ENCODE measurements around the gene SKIC8.

Gene SKIC8

GRCh38 chr15:78323693-78324092, 24.3 kb upstream of the SKIC8 start:
- Histone ChIP-seq H2AFZ (ENCODE audit: low read depth) (no peak overlapping the region), H4K20me1 (ENCODE audit: insufficient read depth) (no peaks in the 10 kb centered on the region), H3K4me3 (IDR thresholded peaks at IDR 0.05; ENCODE audit: insufficient read depth, low read depth, low read length) (no peak overlapping the region), H3K27ac (no peak overlapping the region), H3K9ac (no peak overlapping the region), H3K79me2 (ENCODE audit: insufficient read depth, low read depth) (no peaks in the 10 kb centered on the region), H3K4me1 (ENCODE audit: low read depth, poor library complexity, severe bottlenecking) (no peaks in the 10 kb centered on the region), H3K4me2 (no peak overlapping the region), H3K27me3 (ENCODE audit: insufficient read depth, low read depth) (no peaks in the 10 kb centered on the region), H3K36me3 (ENCODE audit: insufficient read depth) (no peaks in the 10 kb centered on the region)
- TF ChIP-seq, protein P1, sequence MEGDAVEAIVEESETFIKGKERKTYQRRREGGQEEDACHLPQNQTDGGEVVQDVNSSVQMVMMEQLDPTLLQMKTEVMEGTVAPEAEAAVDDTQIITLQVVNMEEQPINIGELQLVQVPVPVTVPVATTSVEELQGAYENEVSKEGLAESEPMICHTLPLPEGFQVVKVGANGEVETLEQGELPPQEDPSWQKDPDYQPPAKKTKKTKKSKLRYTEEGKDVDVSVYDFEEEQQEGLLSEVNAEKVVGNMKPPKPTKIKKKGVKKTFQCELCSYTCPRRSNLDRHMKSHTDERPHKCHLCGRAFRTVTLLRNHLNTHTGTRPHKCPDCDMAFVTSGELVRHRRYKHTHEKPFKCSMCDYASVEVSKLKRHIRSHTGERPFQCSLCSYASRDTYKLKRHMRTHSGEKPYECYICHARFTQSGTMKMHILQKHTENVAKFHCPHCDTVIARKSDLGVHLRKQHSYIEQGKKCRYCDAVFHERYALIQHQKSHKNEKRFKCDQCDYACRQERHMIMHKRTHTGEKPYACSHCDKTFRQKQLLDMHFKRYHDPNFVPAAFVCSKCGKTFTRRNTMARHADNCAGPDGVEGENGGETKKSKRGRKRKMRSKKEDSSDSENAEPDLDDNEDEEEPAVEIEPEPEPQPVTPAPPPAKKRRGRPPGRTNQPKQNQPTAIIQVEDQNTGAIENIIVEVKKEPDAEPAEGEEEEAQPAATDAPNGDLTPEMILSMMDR (conservative IDR thresholded peaks at IDR 0.05; ENCODE audit: low read depth, low read length) = no peak

DNA sequence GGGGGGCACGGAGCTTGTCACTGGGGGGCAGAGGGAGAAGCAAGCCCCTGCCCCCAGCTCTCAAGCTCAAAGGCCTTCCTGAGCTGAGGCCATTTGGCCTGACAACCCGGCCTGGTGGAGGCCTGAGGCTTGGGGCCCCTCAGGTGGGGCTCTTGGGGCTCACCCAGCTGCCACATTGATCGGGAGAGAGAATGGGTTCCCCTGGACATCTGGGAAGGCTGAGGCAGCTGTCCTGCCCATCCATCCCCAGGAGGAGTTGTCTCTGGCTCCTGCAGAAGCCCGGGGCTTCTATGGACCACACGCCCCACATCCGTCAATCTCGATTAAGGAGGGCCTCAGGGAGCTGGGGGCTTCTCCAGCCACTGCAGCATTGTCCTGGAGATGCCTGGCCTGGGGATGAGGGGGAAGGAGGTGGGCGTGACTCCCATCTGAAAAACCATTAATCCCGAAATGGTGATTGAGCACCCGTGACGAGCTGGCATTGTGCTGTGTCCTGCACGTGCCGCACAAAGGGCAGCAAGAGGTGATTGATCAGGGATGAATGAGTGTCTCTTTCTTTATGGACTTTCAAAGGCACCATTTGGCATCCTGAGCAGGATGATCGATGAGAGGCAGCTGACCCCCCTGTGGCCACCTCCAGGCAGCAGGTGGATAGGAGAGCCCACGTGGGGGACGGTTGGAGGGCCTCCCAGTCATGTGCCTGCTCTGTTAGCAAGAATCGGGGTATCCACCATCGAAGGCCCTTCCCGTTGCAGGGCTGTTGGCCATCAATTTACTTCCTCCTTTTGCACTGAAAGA, 23.5 kb upstream of the SKIC8 start:
- Histone ChIP-seq H3K4me1 (ENCODE audit: low read depth, poor library complexity, severe bottlenecking) (no peaks in the 10 kb centered on the region), H3K79me2 (ENCODE audit: insufficient read depth, low read depth) (no peaks in the 10 kb centered on the region), H3K4me3 (IDR thresholded peaks at IDR 0.05; ENCODE audit: insufficient read depth, low read depth, low read length) (no peak overlapping the region), H3K4me2 (no peak overlapping the region), H4K20me1 (ENCODE audit: insufficient read depth) (no peaks in the 10 kb centered on the region), H3K36me3 (ENCODE audit: insufficient read depth) (no peaks in the 10 kb centered on the region), H3K27me3 (ENCODE audit: insufficient read depth, low read depth) (no peaks in the 10 kb centered on the region), H3K27ac (no peak overlapping the region), H2AFZ (ENCODE audit: low read depth) (no peak overlapping the region), H3K9ac (no peak overlapping the region)
- TF ChIP-seq, protein P1 (conservative IDR thresholded peaks at IDR 0.05; ENCODE audit: low read depth, low read length) = no peak

DNA sequence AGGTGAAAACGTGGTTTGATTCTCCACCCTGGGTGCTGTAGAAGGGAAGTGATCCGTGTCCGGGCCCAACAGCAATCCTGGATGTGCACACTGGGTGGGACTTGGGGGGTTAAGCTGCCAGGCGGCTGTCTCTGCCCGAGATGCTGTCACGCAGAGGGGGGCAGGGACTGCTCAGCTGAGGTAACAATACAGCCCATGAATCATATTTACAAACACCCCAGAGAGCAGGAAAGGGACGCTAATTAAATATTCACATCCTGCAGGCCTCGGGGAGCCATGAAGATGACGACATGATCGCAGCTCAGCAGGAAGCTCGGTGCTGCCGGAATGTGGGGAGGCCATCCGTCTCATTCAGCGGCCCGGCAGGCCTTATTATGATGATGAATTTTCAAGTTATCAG, 22.8 kb upstream of the SKIC8 start:
- Histone ChIP-seq H2AFZ (ENCODE audit: low read depth) (no peak overlapping the region), H3K79me2 (ENCODE audit: insufficient read depth, low read depth) (no peaks in the 10 kb centered on the region), H3K27ac (no peak overlapping the region), H4K20me1 (ENCODE audit: insufficient read depth) (no peaks in the 10 kb centered on the region), H3K4me1 (ENCODE audit: low read depth, poor library complexity, severe bottlenecking) (no peaks in the 10 kb centered on the region), H3K9ac (no peak overlapping the region), H3K27me3 (ENCODE audit: insufficient read depth, low read depth) (no peaks in the 10 kb centered on the region), H3K36me3 (ENCODE audit: insufficient read depth) (no peaks in the 10 kb centered on the region), H3K4me3 (IDR thresholded peaks at IDR 0.05; ENCODE audit: insufficient read depth, low read depth, low read length) (no peak overlapping the region), H3K4me2 (no peak overlapping the region)
- TF ChIP-seq, protein P1 (conservative IDR thresholded peaks at IDR 0.05; ENCODE audit: low read depth, low read length) = no peak

GRCh38 chr15:78321786-78322185, 22.4 kb upstream of the SKIC8 start:
- Histone ChIP-seq H4K20me1 (ENCODE audit: insufficient read depth) (no peaks in the 10 kb centered on the region), H3K79me2 (ENCODE audit: insufficient read depth, low read depth) (no peaks in the 10 kb centered on the region), H3K36me3 (ENCODE audit: insufficient read depth) (no peaks in the 10 kb centered on the region), H3K9ac (no peak overlapping the region), H3K4me3 (IDR thresholded peaks at IDR 0.05; ENCODE audit: insufficient read depth, low read depth, low read length) (no peak overlapping the region), H3K27ac (no peak overlapping the region), H3K27me3 (ENCODE audit: insufficient read depth, low read depth) (no peaks in the 10 kb centered on the region), H3K4me2 (no peak overlapping the region), H3K4me1 (ENCODE audit: low read depth, poor library complexity, severe bottlenecking) (no peaks in the 10 kb centered on the region), H2AFZ (ENCODE audit: low read depth) (no peak overlapping the region)
- TF ChIP-seq, protein P1 (conservative IDR thresholded peaks at IDR 0.05; ENCODE audit: low read depth, low read length) = no peak

Measured in KMS-11 (cell line).